ENCODE measurements around the gene R3HCC1L.

Gene R3HCC1L

DNA sequence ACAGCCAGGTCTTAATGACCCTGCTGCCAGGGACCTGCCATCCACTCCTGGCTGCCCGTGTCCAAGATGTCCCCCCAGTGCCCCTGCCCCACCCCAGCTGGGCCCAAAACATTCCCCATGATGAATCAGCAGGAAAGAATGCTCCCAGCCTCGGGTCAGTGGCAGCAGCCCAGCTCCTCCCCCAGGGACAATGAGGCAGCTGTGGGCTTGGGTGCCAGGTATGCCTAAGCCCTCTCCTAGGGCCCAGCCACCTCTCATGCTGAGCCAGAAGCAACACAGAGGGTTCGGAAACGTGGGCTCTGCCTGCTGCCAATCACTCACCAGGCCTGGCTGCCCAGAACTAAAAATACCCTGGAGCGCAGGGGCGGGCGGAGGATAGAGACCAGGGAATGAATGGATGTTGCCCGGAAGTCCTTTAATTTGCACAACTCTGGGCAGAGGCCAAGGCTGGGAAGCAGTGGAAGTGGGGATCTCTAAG lies 135.0 kb downstream of the R3HCC1L start:
- Histone ChIP-seq H3K4me1 (ENCODE audit: control insufficient read depth, insufficient read depth, low read length) (no peaks in the 10 kb centered on the region), H3K36me3 (ENCODE audit: control insufficient read depth in 2 of 2, insufficient read depth in 1 of 2, low read length in 2 of 2) (no peaks in the 10 kb centered on the region), H3K4me3 (ENCODE audit: low read depth, low read length) (no peak overlapping the region), H3K9me3 (ENCODE audit: control insufficient read depth, insufficient read depth, low read depth, low read length) (no peaks in the 10 kb centered on the region), H3K27ac (ENCODE audit: extremely low read depth, low read depth, low read length) (no peak overlapping the region)
- ChIA-PET CTCF (interaction anchor here (0.7 to 3.4 kb wide), 2 partner anchors 40 to 1439 kb away, joined by 3 to 20 read pairs; no protein-coding TSS in a partner anchor), POLR2A (interaction anchor here (0.8 kb wide), 1 partner anchor 191 kb away, joined by 3 read pairs; no protein-coding TSS in a partner anchor)
- TF ChIP-seq, protein P1, sequence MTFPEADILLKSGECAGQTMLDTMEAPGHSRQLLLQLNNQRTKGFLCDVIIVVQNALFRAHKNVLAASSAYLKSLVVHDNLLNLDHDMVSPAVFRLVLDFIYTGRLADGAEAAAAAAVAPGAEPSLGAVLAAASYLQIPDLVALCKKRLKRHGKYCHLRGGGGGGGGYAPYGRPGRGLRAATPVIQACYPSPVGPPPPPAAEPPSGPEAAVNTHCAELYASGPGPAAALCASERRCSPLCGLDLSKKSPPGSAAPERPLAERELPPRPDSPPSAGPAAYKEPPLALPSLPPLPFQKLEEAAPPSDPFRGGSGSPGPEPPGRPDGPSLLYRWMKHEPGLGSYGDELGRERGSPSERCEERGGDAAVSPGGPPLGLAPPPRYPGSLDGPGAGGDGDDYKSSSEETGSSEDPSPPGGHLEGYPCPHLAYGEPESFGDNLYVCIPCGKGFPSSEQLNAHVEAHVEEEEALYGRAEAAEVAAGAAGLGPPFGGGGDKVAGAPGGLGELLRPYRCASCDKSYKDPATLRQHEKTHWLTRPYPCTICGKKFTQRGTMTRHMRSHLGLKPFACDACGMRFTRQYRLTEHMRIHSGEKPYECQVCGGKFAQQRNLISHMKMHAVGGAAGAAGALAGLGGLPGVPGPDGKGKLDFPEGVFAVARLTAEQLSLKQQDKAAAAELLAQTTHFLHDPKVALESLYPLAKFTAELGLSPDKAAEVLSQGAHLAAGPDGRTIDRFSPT (tag by site-specific recombination; IDR thresholded peaks at IDR 0.05), result no peak
- 0 out of 2 replicates have a peak, but pooled peaks have one; percentile 4 for TF ChIP-seq ZFHX2 (tag by site-specific recombination; conservative IDR thresholded peaks at IDR 0.05)
- no peak for TF ChIP-seq ZNF157 (tag by site-specific recombination; IDR thresholded peaks at IDR 0.05)
- no peak for TF ChIP-seq ZNF202 (tag by site-specific recombination; IDR thresholded peaks at IDR 0.05; ENCODE audit: borderline replicate concordance)
- TF ChIP-seq, protein P2, sequence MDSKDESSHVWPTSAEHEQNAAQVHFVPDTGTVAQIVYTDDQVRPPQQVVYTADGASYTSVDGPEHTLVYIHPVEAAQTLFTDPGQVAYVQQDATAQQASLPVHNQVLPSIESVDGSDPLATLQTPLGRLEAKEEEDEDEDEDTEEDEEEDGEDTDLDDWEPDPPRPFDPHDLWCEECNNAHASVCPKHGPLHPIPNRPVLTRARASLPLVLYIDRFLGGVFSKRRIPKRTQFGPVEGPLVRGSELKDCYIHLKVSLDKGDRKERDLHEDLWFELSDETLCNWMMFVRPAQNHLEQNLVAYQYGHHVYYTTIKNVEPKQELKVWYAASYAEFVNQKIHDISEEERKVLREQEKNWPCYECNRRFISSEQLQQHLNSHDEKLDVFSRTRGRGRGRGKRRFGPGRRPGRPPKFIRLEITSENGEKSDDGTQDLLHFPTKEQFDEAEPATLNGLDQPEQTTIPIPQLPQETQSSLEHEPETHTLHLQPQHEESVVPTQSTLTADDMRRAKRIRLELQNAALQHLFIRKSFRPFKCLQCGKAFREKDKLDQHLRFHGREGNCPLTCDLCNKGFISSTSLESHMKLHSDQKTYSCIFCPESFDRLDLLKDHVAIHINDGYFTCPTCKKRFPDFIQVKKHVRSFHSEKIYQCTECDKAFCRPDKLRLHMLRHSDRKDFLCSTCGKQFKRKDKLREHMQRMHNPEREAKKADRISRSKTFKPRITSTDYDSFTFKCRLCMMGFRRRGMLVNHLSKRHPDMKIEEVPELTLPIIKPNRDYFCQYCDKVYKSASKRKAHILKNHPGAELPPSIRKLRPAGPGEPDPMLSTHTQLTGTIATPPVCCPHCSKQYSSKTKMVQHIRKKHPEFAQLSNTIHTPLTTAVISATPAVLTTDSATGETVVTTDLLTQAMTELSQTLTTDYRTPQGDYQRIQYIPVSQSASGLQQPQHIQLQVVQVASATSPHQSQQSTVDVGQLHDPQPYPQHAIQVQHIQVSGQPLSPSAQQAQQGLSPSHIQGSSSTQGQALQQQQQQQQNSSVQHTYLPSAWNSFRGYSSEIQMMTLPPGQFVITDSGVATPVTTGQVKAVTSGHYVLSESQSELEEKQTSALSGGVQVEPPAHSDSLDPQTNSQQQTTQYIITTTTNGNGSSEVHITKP (tag by site-specific recombination; IDR thresholded peaks at IDR 0.05), result no peak
- no peak for TF ChIP-seq KLF7 (tag by site-specific recombination; IDR thresholded peaks at IDR 0.05; ENCODE audit: borderline replicate concordance)
- TF ChIP-seq ZIC2 (tag by site-specific recombination; IDR thresholded peaks at IDR 0.05), result peak; percentile 47; the same call in 1 of the 2 replicates
- TF ChIP-seq GLIS1 (tag by site-specific recombination; IDR thresholded peaks at IDR 0.05), result peak; percentile 89
- TF ChIP-seq ZNF302 (tag by site-specific recombination; IDR thresholded peaks at IDR 0.05; ENCODE audit: low read depth), result no peak

DNA sequence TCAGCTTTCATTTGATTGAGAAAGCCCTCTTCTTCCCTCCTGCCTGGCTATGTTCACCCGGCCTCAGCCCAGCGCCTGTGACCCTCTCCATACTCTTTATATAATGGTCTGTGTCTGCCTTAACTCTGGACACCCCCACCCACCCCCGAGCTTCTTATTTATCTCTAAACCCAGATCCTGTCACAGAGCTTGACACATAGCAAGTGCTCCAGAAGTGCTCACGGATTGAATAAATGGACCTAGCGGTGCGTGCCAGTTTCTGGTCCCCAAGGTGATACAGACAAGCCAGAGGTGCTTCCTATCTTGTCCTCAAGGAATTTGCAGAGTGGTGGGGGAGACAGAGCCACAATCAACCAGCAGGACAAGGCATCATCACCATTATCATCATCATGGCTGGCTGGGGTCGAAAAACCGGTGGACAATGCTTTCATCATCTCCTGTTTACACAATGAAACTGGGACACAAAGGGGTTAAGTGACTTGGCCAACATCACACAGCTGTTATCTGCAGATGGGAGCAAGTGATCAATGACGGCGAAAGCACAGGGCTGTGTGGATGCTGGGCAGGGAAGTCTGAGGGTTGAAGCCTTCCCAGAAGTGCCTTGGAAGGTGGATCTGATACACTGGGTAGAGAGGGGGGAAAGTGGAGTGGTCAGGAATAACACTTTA lies 135.8 kb downstream of the R3HCC1L start:
- CTCF ChIA-PET, result interaction anchor here (0.7 to 3.4 kb wide), 2 partner anchors 39 to 100 kb away, joined by 4 to 20 read pairs; no protein-coding TSS in a partner anchor
- H3K4me1 ChIP-seq (ENCODE audit: control insufficient read depth, insufficient read depth, low read length), result no peaks in the 10 kb centered on the region
- POLR2A ChIA-PET, result interaction anchor here (0.6 to 0.7 kb wide), 2 partner anchors 170 to 381 kb away, joined by 3 to 4 read pairs; no protein-coding TSS in a partner anchor

More for the DNA sequence above, 135.8 kb downstream of the R3HCC1L start:
- peak; percentile 50; the same call in 1 of the 2 replicates for TF ChIP-seq ZNF600 (tag by site-specific recombination; IDR thresholded peaks at IDR 0.05)
- TF ChIP-seq, protein P3, sequence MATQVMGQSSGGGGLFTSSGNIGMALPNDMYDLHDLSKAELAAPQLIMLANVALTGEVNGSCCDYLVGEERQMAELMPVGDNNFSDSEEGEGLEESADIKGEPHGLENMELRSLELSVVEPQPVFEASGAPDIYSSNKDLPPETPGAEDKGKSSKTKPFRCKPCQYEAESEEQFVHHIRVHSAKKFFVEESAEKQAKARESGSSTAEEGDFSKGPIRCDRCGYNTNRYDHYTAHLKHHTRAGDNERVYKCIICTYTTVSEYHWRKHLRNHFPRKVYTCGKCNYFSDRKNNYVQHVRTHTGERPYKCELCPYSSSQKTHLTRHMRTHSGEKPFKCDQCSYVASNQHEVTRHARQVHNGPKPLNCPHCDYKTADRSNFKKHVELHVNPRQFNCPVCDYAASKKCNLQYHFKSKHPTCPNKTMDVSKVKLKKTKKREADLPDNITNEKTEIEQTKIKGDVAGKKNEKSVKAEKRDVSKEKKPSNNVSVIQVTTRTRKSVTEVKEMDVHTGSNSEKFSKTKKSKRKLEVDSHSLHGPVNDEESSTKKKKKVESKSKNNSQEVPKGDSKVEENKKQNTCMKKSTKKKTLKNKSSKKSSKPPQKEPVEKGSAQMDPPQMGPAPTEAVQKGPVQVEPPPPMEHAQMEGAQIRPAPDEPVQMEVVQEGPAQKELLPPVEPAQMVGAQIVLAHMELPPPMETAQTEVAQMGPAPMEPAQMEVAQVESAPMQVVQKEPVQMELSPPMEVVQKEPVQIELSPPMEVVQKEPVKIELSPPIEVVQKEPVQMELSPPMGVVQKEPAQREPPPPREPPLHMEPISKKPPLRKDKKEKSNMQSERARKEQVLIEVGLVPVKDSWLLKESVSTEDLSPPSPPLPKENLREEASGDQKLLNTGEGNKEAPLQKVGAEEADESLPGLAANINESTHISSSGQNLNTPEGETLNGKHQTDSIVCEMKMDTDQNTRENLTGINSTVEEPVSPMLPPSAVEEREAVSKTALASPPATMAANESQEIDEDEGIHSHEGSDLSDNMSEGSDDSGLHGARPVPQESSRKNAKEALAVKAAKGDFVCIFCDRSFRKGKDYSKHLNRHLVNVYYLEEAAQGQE (tag by site-specific recombination; IDR thresholded peaks at IDR 0.05), result no peak
- no peak overlapping the region for H3K27ac ChIP-seq (ENCODE audit: extremely low read depth, low read depth, low read length)
- H3K36me3 ChIP-seq (ENCODE audit: control insufficient read depth in 2 of 2, insufficient read depth in 1 of 2, low read length in 2 of 2), result no peaks in the 10 kb centered on the region
- H3K4me3 ChIP-seq (ENCODE audit: low read depth, low read length), result no peak overlapping the region
- no peaks in the 10 kb centered on the region for H3K9me3 ChIP-seq (ENCODE audit: control insufficient read depth, insufficient read depth, low read depth, low read length)

Data from HEK293 (cell line).